Skeletal muscle tissue (tissue), 4 donors: Measurements from ENCODE around the gene KCNQ2. TPM values are rescaled to one million over a fixed set of nuclear protein-coding genes. Genes with fewer than 3 reads are reported as not detected.

ENCODE experiments used
- H3K27ac ChIP-seq: one replicate; pipeline ENCODE4 v1.7.0; 2013; ENCODE audit warnings: mild to moderate bottlenecking, low read depth, low read length, inconsistent platforms
- H3K27me3 ChIP-seq, 3 donors: one replicate each; pipeline ENCODE4 v1.7.0; 2013; ENCODE audit warnings: low read length in 3 of 3; ENCODE audit not compliant: control insufficient read depth in 3 of 3, insufficient read depth in 3 of 3
- H3K36me3 ChIP-seq, 3 donors: one replicate each; pipeline ENCODE4 v1.7.0; 2013; ENCODE audit warnings: low read length in 3 of 3; ENCODE audit not compliant: control insufficient read depth in 3 of 3, insufficient read depth in 3 of 3
- H3K4me1 ChIP-seq, 3 donors: one replicate each; pipeline ENCODE4 v1.7.0; 2013; ENCODE audit warnings: low read length in 3 of 3, mild to moderate bottlenecking in 3 of 3; ENCODE audit not compliant: control insufficient read depth in 3 of 3, insufficient read depth in 3 of 3
- H3K4me3 ChIP-seq, 3 donors: one replicate each; pipeline ENCODE4 v1.7.0; 2013; ENCODE audit warnings: low read length in 3 of 3
- H3K9ac ChIP-seq, 3 donors: one replicate each; pipeline ENCODE4 v1.7.0; 2013; ENCODE audit warnings: low read length in 3 of 3, mild to moderate bottlenecking in 3 of 3, moderate library complexity in 2 of 3, low read depth in 1 of 3
- H3K9me3 ChIP-seq, 3 donors: one replicate each; pipeline ENCODE4 v1.7.0; 2013; ENCODE audit warnings: low read length in 3 of 3; ENCODE audit not compliant: control insufficient read depth in 3 of 3
- total RNA-seq: library from RNA; depleted of rRNA; stranded (reverse); fragments of >200 nt; gene quantifications from one replicate; pipeline ENCODE4 v1.2.3, GENCODE V29; 2014
- donor health status: Osteomylitis.

KCNQ2 gene
- total RNA-seq, 1 donor from 2014 or later: 1.6 TPM

- Histone ChIP-seq H3K9ac (no peak overlapping the region), H3K27me3 (peaks cover 39 to 63% (median 40%) of the 10 kb centered on the region in 3 donors), H3K27ac (no peak overlapping the region), H3K4me3 (no peak overlapping the region), H3K36me3 (no peaks in the 10 kb centered on the region), H3K9me3 (no peaks in the 10 kb centered on the region), H3K4me1 (peaks cover 0 to 1% (median under 1%) of the 10 kb centered on the region in 3 donors)
Observed at GRCh38 chr20:63448031-63448430, 24.4 kb downstream of the KCNQ2 start.

- Histone ChIP-seq H3K36me3 (no peaks in the 10 kb centered on the region), H3K27me3 (peaks cover 34 to 56% (median 38%) of the 10 kb centered on the region in 3 donors), H3K27ac (no peak overlapping the region), H3K9me3 (no peaks in the 10 kb centered on the region), H3K4me1 (no peaks in the 10 kb centered on the region), H3K9ac (no peak overlapping the region), H3K4me3 (no peak overlapping the region)
Observed at GRCh38 chr20:63447320-63447719, 25.1 kb downstream of the KCNQ2 start.

GRCh38 chr20:63446216-63447024 lies 26.0 kb downstream of the KCNQ2 start:
- Histone ChIP-seq H3K4me1 (no peaks in the 10 kb centered on the region), H3K4me3 (no peak overlapping the region), H3K36me3 (no peaks in the 10 kb centered on the region), H3K9ac (no peak overlapping the region), H3K27me3 (peaks cover 27 to 48% (median 36%) of the 10 kb centered on the region in 3 donors), H3K9me3 (no peaks in the 10 kb centered on the region), H3K27ac (no peak overlapping the region)

GRCh38 chr20:63445075-63445734 lies 27.2 kb downstream of the KCNQ2 start:
- no peaks in the 10 kb centered on the region for H3K36me3 ChIP-seq
- peaks cover 24 to 47% (median 35%) of the 10 kb centered on the region in 3 donors for H3K27me3 ChIP-seq
- no peak overlapping the region for H3K27ac ChIP-seq
- no peaks in the 10 kb centered on the region for H3K9me3 ChIP-seq
- peak overlapping the region in 1 of 3 donors; percentile 25 for H3K9ac ChIP-seq
- no peak overlapping the region for H3K4me3 ChIP-seq
- H3K4me1 ChIP-seq: no peaks in the 10 kb centered on the region

GRCh38 chr20:63444548-63444947 lies 27.9 kb downstream of the KCNQ2 start:
- Histone ChIP-seq H3K27ac (no peak overlapping the region), H3K9me3 (no peaks in the 10 kb centered on the region), H3K4me3 (no peak overlapping the region), H3K27me3 (peaks cover 28 to 50% (median 34%) of the 10 kb centered on the region in 3 donors), H3K9ac (no peak overlapping the region), H3K36me3 (no peaks in the 10 kb centered on the region), H3K4me1 (no peaks in the 10 kb centered on the region)

- no peaks in the 10 kb centered on the region for H3K4me1 ChIP-seq
- no peak overlapping the region for H3K27ac ChIP-seq
- no peaks in the 10 kb centered on the region for H3K36me3 ChIP-seq
- H3K4me3 ChIP-seq: no peak overlapping the region
- no peak overlapping the region for H3K9ac ChIP-seq
- H3K27me3 ChIP-seq: peaks cover 29 to 48% (median 34%) of the 10 kb centered on the region in 3 donors
- no peaks in the 10 kb centered on the region for H3K9me3 ChIP-seq
Observed at GRCh38 chr20:63443606-63444395, 28.7 kb downstream of the KCNQ2 start.

GRCh38 chr20:63442100-63442493 lies 30.4 kb downstream of the KCNQ2 start:
- H3K36me3 ChIP-seq: no peaks in the 10 kb centered on the region
- H3K9ac ChIP-seq: no peak overlapping the region
- H3K9me3 ChIP-seq: no peaks in the 10 kb centered on the region
- peaks cover 20 to 40% (median 24%) of the 10 kb centered on the region in 3 donors for H3K27me3 ChIP-seq
- no peaks in the 10 kb centered on the region for H3K4me1 ChIP-seq
- no peak overlapping the region for H3K27ac ChIP-seq
- H3K4me3 ChIP-seq: no peak overlapping the region

- H3K9me3 ChIP-seq: no peaks in the 10 kb centered on the region
- H3K36me3 ChIP-seq: no peaks in the 10 kb centered on the region
- no peak overlapping the region for H3K9ac ChIP-seq
- peaks cover 18 to 33% (median 20%) of the 10 kb centered on the region in 3 donors for H3K27me3 ChIP-seq
- H3K4me1 ChIP-seq: no peaks in the 10 kb centered on the region
- H3K4me3 ChIP-seq: no peak overlapping the region
- no peak overlapping the region for H3K27ac ChIP-seq
Observed at GRCh38 chr20:63441136-63442099, 31.0 kb downstream of the KCNQ2 start.

- H3K27me3 ChIP-seq: peaks cover 14 to 31% (median 15%) of the 10 kb centered on the region in 3 donors
- no peaks in the 10 kb centered on the region for H3K36me3 ChIP-seq
- no peaks in the 10 kb centered on the region for H3K4me1 ChIP-seq
- H3K27ac ChIP-seq: no peak overlapping the region
- no peaks in the 10 kb centered on the region for H3K9me3 ChIP-seq
- H3K4me3 ChIP-seq: no peak overlapping the region
- H3K9ac ChIP-seq: no peak overlapping the region
Observed at GRCh38 chr20:63440366-63440955, 32.0 kb downstream of the KCNQ2 start.
